T-helper 2 cell treated with Interferon-gamma antibody and Interleukin-4, amounts not matched to agents 100 ng/mL and 5 ng/mL, for 36 hours (primary cell): Measurements from ENCODE around the gene PTCH2. TPM values are rescaled to one million over a fixed set of nuclear protein-coding genes. Genes with fewer than 3 reads are reported as not detected.

ENCODE experiments used
- intact Hi-C: fragments of 100-400 bp; cut with micrococcal nuclease; formaldehyde crosslinking; loops from one replicate; pipeline ENCODE4 v1.15.1; 2023
- total RNA-seq: library from RNA; stranded (reverse); gene quantifications from 2 replicates; pipeline ENCODE4 v1.2.3, GENCODE V29; 2022

The PTCH2 gene, protein sequence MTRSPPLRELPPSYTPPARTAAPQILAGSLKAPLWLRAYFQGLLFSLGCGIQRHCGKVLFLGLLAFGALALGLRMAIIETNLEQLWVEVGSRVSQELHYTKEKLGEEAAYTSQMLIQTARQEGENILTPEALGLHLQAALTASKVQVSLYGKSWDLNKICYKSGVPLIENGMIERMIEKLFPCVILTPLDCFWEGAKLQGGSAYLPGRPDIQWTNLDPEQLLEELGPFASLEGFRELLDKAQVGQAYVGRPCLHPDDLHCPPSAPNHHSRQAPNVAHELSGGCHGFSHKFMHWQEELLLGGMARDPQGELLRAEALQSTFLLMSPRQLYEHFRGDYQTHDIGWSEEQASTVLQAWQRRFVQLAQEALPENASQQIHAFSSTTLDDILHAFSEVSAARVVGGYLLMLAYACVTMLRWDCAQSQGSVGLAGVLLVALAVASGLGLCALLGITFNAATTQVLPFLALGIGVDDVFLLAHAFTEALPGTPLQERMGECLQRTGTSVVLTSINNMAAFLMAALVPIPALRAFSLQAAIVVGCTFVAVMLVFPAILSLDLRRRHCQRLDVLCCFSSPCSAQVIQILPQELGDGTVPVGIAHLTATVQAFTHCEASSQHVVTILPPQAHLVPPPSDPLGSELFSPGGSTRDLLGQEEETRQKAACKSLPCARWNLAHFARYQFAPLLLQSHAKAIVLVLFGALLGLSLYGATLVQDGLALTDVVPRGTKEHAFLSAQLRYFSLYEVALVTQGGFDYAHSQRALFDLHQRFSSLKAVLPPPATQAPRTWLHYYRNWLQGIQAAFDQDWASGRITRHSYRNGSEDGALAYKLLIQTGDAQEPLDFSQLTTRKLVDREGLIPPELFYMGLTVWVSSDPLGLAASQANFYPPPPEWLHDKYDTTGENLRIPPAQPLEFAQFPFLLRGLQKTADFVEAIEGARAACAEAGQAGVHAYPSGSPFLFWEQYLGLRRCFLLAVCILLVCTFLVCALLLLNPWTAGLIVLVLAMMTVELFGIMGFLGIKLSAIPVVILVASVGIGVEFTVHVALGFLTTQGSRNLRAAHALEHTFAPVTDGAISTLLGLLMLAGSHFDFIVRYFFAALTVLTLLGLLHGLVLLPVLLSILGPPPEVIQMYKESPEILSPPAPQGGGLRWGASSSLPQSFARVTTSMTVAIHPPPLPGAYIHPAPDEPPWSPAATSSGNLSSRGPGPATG
- total RNA-seq, result 0.84 and 1.1 TPM in 2 replicates

DNA sequence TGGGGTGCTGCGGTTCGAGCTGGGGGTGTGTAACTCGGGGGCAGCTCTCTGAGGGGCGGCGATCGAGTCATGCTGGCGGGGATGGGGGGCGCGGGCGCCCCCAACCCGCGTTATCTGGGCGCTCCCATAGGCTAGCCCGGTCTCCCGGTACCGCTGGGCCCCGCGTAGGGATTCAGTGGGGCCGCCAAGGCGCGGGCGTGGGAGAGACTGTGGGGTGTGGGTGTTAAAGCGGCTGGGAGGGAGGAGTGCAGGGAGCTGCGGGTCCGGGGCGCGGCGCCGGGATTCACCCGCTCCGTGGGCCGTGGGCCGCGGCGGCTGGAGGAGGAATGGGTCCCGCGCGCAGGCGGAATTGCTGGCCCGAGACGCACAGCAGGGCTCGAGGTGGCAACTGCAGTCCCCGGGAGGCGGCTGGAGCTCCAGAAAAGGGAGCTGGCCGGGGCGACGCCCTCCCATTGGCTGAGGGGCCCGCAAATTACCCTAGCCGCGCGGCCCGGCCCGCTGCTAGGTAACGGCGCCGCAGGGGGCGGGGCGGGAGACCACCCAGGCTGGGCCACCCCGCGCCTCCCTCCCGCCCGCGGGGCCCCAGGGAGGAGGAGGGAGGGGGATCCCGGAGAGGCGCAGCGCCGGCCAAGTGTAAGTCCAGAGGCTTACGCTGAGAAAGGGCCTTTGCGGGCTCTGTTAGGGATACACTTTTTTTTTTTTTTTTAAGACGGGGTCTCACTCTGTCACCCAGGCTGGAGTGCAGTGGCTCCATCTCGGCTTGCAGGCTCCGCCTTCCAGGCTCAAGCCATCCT, at the start of gene PTCH2:
PTCH2 (minus strand) TSS at position 392 of the 794 bp plus-strand sequence; CDS start at position 71, 321 bp downstream.
- intact Hi-C loops, result no loop called here

DNA sequence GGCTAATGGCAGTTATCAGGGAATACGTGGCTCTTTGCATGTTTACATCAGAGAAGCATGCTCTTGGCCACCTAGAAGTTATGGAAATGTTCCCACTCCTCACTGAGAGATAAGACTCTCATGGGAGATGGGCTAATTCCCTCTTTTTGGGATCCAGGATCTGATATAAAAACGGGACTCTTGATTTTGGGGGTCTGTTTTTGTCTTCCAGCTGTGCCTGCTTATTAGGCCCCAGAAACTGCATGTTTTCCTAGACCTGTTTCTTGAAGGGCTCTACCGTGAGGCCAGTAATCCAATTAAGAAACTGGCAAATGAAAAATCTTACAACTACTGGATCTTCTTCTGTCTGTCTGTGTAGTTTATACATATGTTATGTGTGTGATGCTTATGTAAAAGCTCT, 47.0 kb upstream of the PTCH2 start:
- intact Hi-C loops, result no loop called here

DNA sequence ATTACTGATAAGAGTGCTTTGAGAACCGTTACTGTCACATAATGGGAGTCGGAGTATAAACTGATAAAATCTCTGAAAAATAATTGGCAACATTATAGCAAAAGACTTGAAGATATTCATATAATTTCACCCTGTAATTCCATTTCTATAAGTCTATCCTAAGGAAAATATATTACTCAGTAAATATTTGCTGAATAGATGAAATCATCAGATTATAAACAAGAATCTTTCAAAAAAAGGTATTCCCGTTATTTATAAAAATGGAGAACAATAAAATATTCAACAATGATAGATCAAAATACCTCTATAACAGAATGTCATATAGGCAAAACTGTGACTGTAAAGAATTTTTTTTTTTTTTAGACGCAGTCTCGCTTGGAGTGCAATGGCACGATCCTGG, 42.4 kb upstream of the PTCH2 start:
- intact Hi-C loops, result no loop called here

DNA sequence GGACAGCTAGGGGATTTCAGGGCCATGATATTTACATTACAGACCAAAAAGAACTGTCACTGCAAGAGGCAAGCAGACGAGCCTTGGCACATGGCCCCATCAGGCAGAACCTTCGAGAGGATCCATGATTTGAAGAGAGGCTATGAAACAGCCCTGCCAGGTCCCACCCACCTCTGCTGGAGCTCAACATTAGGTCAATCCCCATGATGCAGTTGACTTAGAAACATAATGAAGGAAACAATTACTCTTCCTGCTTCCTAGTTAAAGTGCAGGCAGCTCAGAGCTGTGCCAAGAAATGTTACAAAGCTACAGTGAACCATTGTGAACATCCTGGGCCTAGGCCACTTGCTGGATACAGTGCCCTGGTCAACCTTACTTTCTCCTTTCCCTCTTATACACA, 41.7 kb upstream of the PTCH2 start:
- intact Hi-C loops, result no loop called here

DNA sequence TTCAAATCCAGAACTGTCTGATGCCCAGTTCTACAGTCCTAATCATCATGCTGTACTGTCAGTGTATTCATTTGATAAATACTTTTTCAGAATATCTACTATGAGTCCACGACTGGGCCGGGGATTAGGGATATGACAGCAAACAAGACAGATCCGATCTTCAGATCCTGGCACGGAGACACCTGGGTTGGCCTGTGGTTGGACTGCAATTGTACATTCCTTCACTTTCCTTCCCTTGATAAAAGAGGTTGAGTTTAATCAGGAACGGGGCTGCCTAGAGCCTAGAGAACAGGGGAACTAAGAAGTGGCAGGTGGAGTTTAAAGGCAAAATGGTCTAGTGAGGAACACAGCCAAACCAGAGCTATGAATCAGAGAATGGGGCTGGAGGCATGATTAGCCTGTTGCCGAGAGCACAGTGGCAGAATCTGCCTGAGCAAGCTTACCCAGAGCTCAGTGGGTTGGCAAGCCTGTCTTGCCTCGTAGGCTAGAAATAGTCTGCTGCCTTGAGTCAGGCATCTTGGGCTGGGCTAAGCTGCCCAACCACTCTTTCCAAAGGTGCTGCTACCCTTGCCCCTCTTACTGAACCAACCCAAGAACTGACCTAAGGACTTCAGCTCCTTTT, 38.1 kb upstream of the PTCH2 start:
- intact Hi-C loops, result no loop called here

DNA sequence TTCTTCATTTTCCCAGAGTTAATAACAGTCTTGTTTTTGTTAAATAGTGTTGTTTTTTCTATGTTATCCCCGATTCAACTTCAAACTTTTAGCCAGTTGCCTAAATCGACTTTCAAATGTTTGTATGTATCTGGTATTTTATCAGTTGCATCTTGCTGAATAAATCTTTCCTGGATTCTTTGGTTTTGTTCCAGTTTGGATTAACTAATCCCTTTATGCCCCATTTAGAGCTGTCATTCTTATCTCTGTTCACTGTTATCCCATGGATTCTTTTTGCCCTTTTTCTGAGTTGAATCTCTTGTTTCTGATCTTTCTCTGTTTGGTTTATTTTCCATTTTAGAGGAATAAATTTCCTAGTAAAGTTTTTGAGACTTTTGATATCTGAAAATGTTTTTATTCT, 31.1 kb upstream of the PTCH2 start:
- intact Hi-C loops, result no loop called here

DNA sequence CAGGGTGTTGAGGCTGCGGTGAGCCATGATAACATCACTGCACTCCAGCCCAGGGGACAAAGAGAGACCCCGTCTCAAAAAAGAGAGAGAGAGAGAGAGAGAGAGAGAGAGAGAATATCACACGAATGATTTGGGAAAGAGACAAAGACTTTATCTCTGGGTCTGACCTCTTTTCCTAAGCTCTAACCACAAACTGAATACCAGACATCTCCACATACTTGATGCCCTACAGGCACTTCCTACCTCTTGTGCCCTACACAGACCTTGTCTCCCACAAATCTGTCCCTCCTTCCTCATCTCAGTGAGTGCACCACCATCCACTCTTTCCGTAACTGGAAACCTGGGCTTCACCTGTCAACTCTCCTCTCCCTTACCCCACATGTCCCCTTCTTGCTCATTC, 27.0 kb upstream of the PTCH2 start:
- intact Hi-C loops, result no loop called here

DNA sequence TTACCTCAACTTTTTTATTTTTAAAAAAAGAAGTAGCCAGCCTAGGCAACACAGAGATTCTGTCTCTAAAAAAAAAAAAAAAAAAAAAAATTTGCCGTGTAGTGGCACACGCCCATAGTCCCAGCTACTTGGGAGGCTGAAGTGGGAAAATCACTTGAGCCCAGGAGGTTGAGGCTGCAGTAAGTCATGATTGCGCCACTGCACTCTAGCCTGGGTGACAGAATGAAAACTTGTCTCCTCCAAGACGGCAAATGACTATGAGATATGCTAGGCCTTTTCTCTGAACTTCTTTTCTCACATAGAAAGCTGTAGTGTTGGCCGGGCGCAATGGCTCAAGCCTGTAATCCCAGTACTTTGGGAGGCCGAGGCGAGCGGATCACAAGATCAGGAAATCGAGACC, 24.7 kb upstream of the PTCH2 start:
- intact Hi-C loops, result no loop called here

DNA sequence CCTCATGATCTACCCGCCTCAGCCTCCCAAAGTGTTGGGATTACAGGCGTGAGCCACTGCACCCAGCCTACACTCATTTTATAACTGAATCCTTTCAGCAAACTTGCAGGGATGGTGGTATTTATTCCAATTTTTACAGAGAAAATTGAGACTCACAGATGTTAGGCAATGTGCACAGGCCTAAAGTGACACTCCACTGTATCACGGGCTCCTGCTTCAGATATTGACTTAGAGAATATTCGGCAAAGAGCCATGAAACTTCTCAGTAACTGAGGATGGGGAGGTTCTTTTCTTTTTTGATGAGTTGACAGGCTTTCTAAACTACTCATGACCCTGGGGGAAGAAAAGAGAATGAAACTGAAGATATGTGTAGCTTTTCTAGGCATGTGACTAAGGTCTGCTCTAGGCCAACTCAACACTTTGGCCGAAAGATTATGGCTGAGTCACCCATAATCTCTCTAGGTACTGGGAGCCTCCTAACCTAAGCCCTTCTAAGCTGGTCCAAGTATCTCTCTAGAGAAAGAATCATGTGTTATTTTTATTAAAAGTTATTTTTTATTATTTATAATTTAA, 19.9 kb upstream of the PTCH2 start:
- intact Hi-C loops, result no loop called here

DNA sequence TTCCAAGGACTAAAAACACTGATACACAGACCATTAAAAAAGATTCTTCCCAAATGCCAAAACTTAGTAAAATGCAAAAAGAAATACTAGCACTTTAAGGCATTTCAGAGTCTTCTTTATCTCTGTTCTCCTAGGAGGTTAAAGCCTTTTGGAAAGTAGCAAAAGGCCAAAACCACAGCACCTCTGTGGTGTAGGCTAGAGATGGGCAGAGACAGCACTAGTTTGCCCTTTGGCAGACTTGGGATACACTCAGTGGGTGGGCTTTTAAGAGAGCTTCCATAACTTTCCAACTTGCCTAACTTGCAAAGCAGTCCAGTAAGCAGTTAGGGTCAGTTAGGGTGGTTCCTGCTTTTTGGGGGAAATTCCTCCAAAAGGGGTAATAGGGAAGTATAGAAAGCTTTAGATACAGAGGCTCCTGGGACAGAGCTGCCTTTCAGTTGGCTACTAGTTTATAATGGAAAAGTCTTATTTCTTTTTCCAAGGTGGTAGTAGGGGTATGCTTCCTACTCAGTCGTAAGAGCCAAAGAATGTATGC, 17.9 kb upstream of the PTCH2 start:
- intact Hi-C loops, result no loop called here

DNA sequence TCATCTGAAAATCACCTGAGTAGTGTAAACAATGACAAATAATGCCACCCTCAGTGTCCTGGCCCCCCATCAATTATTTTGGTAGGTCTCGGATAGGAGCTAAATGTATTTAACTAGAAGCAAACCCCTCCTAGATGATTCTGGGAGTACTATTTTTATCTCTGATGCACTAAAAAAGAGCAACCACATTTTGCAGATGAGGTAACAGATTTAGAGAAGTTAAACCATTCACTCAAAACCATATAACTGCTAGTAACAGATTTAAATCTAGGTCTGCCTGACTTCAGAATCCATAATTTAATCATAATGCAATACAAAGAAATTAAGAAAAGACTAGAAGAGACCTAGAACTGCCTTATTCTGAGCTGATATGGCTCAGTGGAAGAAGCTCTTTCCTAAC, 17.3 kb upstream of the PTCH2 start:
- intact Hi-C loops, result no loop called here

DNA sequence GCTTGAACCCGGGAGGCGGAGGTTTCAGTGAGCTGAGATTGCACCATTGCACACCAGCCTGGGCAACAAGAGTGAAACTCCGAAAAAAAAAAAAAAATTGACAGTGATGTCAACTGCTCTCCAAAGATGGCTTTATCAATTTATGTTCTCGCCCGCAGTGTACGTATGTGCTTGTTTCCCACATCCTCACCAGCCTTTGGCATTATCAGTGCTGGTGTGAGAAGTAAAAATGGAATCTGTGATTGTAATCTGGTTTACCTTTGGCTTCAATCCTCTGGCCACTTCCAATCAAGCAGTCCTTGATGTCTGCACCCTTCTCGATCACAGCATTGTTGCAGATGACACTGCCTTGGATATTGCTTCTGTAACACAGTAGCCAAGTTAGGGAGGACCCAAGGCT, 14.4 kb upstream of the PTCH2 start:
- intact Hi-C loops, result no loop called here

DNA sequence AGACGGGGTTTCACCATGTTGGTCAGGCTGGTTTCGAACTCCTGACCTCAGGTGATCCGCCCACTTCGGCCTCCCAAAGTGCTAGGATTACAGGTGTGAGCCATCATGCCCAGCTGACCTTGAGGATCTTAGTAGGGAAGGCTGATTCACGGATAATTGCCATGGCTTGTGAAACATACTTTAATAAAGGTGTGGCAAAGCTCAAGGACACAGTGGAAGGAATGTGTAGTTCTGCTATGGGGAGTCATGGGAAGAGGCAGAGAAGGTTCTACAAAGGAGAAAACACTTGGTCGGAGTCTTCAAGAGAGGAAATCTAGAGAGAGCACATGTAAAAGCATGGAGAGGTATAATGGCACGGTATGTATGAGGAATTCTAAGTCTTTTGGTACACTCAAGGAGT, 12.7 kb upstream of the PTCH2 start:
- intact Hi-C loops, result no loop called here

DNA sequence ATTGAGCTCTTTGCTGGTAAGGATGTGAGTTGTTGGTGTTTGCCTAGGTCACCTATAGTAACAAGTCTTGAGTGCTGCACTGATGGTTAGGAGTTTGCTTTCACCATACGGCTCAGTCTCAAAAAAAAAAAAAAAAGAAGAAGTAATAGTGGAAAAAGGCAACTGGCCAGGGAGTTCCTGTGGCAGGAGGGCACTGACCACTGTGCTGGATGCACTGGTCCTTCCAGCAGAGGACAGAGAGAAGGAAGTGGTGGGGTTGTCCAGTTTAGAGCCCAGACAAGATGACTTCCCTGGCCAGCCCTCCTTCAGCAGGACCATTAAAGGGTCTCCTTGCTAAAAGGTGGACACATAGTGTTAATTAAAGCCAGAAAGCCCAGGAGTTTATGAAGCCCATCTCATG, 11.9 kb upstream of the PTCH2 start:
- intact Hi-C loops, result no loop called here

DNA sequence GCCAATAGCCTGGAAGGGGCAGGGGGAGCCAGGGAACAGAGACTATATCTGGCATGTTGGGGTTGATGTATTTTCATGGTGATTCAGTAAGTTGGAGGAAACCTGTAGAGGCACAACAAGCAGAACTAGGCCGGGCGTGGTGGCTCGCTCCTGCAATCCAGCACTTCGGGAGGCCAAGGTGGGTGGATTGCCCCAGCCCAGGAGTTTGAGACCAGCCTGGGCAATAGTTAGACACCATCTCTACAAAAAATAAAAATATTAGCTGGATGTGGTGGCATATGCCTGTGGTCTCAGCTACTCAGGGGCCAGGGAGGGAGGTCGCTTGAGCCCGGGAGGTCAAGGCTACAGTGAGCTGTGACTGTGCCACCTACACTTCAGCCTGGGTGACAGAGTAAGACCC, 10.1 kb upstream of the PTCH2 start:
- intact Hi-C loops, result no loop called here

DNA sequence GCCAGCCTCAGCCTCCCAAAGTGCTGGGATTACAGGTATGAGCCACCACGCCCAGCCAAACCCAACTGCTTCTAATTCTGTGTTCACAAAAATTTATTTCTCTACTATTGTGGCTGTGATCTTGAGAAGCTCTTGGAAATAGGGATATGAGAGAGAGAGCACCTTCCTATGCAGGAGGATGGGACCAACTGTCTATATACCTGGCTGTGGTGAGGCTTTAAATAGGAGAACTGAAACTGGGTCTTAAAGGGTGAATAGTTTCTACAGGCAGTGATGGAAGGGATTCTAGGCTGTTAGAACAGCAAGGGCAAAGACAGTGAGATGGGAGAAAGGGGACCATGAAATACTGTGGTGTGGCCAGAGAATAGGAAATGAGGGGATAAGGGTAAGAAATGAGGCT, 8.3 kb upstream of the PTCH2 start:
- intact Hi-C loops, result no loop called here

DNA sequence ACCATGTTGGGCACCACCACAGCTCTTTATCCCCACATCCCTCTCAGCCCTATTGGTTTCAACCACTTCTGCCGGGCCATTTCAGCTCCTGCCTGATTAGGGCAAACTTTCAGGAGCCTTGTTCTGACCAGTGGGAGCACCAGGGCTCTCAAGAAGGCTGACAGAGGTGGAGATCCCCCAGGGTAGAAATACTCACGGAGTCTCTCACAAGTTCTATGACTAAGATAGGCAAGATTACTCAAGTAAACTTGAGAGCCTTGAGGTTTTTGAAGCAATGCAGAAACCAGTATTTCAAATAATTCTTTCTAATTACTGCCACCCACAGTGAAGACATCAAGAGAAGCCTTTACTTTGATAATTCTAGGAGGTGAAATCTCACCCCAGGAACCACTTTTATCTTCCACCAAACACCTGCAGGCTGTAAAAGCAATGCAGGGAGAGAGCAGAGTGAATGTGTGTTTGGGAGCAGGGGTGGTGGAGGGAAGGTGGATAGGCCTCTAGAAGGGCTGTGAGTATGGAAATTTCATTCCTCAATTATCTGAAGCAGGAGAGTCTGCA, 6.6 kb upstream of the PTCH2 start:
- intact Hi-C loops, result no loop called here

DNA sequence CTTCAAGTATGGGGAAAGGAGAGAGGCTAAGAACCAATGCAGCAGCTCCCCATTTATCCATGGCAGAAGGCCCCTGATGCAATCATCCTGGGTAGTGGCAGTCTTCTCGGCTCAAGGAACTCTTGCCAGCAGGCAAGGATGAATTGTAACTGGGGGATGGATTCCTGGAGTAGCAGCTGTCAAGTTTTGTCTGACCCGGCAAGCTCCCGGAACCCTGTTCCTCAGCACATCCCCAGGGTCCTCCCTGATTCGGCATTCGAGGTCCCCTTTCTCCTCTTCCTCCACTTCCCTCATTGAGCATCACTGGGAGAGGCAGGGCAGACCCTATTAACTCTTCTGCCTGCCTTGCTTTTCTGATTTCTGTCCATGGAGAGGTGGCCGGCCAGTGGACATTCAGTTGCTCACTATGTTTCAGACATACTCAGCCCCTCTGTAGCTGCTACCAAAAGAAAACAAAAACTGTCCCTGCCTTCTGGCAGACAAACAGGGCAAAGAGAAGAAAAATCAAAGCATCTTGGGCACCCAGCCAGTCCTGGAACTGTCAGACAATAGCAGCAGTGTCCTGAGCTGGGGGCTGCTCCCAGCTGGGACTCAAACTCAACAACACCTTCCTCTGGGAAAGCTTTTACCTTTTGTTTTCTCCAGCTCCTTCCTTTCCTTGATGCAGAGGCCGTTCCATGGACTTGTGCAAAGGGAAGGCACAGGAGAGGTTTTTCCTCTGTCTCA, 5.6 kb upstream of the PTCH2 start:
- intact Hi-C loops, result no loop called here

DNA sequence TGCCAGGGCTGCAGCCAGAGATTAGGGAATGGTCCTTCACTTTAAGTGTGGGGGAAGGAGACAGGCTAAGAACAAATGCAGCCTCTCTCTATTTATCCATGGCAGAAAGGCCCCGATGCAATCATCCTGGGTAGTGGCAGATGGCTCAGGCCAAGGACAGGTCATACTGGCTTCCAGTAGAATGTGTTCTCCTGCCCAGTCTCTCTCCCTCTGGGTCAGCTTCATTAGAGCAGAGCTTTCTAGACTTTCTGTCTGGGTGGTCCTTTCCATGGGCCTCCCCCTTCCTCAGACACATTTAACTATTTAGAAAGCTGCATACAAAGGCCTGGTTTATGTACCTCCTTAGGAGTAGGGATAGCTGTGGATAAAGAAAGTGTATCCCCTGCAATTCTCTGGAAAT, 4.8 kb upstream of the PTCH2 start:
- intact Hi-C loops, result no loop called here
